ENCODE data around the gene PAX4.

The PAX4 gene

GRCh38 chr7:127628445-127628844, 10.5 kb upstream of the PAX4 start:
- no peak for DNase-seq

- DNase-seq = no peak
These were observed 7.4 kb upstream of the PAX4 start for GRCh38 chr7:127625331-127625730.

- no peak for DNase-seq
These were observed 2.7 kb upstream of the PAX4 start for GRCh38 chr7:127620406-127621233.

- DNase-seq = no peak
These were observed 1.9 kb upstream of the PAX4 start for GRCh38 chr7:127619681-127620405.

GRCh38 chr7:127618775-127619174, 833 bp upstream of the PAX4 start:
- DNase-seq = no peak

- DNase-seq = no peak
These were observed 1.2 kb downstream of the PAX4 start for GRCh38 chr7:127616724-127617123.

GRCh38 chr7:127612263-127612662, 5.7 kb downstream of the PAX4 start:
- DNase-seq = no peak

- DNase-seq = no peak
These were observed 8.6 kb downstream of the PAX4 start for GRCh38 chr7:127609297-127609696.

GRCh38 chr7:127608446-127608845, 9.5 kb downstream of the PAX4 start:
- no peak for DNase-seq

- DNase-seq = no peak
These were observed 17.1 kb downstream of the PAX4 start for GRCh38 chr7:127600885-127601284.

- DNase-seq = no peak
These were observed 19.6 kb downstream of the PAX4 start for GRCh38 chr7:127598318-127598717.

- no peak for DNase-seq
These were observed 22.2 kb downstream of the PAX4 start for GRCh38 chr7:127595737-127596136.

GRCh38 chr7:127594490-127594889, 23.5 kb downstream of the PAX4 start:
- DNase-seq = no peak

GRCh38 chr7:127592550-127592949, 25.4 kb downstream of the PAX4 start:
- no peak for DNase-seq

- DNase-seq = no peak
These were observed 26.4 kb downstream of the PAX4 start for GRCh38 chr7:127591591-127591990.

- no peak for DNase-seq
These were observed 26.8 kb downstream of the PAX4 start for GRCh38 chr7:127591189-127591588.

GRCh38 chr7:127589896-127590295, 28.0 kb downstream of the PAX4 start:
- DNase-seq = no peak

- DNase-seq = peak in 1 of 2 experiments; percentile 32
These were observed 29.1 kb downstream of the PAX4 start for GRCh38 chr7:127588697-127589482.

GRCh38 chr7:127588019-127588696, 29.8 kb downstream of the PAX4 start, which contains the start of gene ARF5:
Gene ARF5, plus strand, starts transcription at chr7:127588411. Its CDS starts 88 bp downstream, at chr7:127588499.
- DNase-seq = peak; percentile 74 to 82

GRCh38 chr7:127587663-127588018, 30.3 kb downstream of the PAX4 start:
- no peak for DNase-seq

- no peak for DNase-seq
These were observed 31.6 kb downstream of the PAX4 start for GRCh38 chr7:127586346-127586745.

- peak; percentile 74 to 83 for DNase-seq
These were observed 32.6 kb downstream of the PAX4 start, which contains the start of gene GCC1 for GRCh38 chr7:127585044-127585953. Gene GCC1, minus strand, starts transcription at chr7:127585596. Its CDS starts 414 bp downstream, at chr7:127585182.
